NCI-H460 (cell line): ENCODE measurements around the gene PLPP1. TPM values are rescaled to one million over a fixed set of nuclear protein-coding genes. Genes with fewer than 3 reads are reported as not detected.
"Not testable (repeated sequence)": the region's sequence is repeated elsewhere in the genome, so short reads cannot be mapped to it uniquely, and the experiment has no call there.

Experiments used
- DNase-seq: peaks from one replicate; pipeline ENCODE4 v3.0.0-alpha.2; 2016; ENCODE audit warnings: low read depth; ENCODE audit errors: extremely low read depth
- total RNA-seq: library from RNA; depleted of rRNA; stranded (reverse); fragments of >200 nt; shearing (Covaris generic); gene quantifications from 2 replicates; pipeline ENCODE4 v1.2.3, GENCODE V29; 2014

PLPP1 gene
- total RNA-seq, 1 experiment from 2014 or later: 27.5 TPM

DNA sequence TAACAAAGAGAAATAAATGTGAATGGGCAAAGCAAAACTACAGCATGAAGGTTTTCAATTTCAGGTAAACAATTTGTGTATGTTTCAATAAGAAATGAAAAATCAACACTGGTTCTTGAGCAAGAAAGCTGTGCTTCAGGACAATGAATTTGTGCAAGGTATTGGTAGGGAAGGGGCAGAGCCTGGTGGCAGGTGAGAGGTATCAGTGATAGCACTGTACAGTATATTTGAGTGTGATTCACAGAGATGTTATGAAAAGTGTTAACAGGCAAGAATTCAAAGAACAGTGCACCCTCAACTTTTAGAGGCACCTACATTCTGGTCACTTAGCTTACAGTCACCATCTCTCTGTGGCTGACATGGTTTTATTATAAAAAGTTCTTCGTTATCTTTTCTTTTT lies 25.7 kb downstream of the PLPP1 start:
- DNase-seq: no peak

DNA sequence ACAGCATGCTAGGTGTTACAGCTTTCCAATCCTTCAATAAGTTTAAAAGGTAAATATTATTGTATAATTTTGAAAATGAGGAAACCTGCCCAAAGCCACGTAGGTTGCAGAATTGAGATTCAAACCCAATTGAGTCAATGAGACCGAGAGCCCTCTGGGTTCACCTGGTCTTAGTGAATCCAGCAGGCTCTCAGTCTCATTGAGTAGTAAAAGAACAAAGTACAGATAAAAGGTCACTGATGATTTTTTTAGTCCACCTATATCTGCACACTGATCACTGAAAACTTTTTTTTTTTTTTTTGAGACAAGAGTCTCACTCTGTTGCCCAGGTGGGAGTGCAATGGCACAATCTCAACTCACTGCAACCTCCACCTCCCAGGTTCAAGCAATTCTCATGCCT lies 27.2 kb downstream of the PLPP1 start:
- no peak for DNase-seq

DNA sequence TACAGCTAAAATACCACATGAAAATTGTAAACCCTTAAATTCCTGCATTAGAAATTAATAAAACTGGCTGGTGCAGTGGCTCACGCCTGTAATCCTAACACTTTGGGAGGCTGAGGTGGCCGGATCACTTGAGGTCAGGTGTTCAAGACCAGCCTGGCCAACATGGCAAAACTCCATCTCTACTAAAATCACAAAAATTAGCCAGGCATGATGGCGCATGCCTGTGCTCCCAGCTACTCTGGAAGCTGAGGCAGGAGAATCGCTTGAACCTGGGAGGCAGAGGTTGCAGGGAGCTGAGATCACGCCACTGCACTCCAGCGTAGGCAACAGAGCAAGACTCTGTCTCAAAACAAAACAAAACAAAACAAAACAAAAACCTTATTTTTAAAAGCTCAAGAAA lies 29.1 kb downstream of the PLPP1 start:
- not testable (repeated sequence) for DNase-seq

DNA sequence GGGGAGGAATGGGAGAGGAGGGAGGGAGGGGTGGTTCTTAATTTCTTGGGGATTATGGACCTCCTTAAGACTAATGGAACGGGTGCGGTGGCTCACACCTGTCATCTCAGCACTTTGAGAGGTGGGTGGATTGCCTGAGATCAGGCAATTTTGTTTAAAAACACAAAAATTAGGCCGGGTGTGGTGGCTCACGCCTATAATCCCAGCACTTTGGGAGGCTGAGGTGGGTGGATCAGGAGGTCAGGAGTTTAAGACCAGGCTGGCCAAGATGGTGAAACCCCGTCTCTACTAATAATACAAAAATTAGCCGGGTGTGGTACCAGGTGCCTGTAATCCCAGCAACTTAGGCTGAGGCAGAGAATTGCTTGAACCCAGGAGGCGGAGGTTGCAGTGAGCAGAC lies 30.8 kb downstream of the PLPP1 start:
- DNase-seq: not testable (repeated sequence)

DNA sequence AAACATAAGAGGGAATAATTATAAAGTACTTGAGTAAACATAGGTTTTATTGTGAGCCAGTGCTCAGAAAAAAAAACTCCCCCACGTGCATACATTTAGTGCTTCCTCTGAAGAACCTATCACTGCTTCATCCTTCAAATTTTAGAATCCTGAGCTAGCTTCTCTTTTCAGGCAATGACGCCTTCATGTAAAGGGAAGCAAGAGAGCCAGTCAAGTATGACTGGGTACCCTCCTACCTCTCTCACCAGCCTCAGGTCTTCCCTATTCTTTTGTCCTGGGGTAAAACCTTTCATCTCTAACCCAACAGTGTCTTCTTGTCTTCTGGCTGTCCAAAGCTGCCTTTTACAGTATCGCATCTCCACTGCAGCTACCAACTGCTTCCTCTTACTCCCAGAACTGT lies 32.0 kb downstream of the PLPP1 start:
- DNase-seq: no peak

- DNase-seq: no peak
Observed at GRCh38 chr5:55498457-55498856, 36.3 kb downstream of the PLPP1 start.

- no peak for DNase-seq
Observed at GRCh38 chr5:55497712-55498111, 37.1 kb downstream of the PLPP1 start.

DNA sequence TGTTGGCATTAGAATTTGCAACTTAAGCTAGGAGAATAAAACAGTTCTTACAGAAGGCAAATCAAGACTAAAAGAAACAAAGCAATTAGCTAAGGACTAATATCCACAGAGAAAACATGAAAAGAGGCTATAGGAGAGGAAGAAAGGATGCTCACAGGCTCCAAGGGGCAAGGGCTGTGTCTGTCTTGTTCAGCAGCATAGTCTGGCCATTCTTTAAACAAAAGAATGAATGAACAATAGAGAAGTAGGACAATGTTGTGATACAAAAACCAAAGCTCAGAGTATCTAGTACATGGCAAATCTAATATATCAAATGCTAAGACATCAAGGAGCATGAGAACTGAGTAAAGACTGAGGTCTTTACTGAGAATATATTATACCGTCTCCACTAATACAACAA lies 39.5 kb downstream of the PLPP1 start:
- no peak for DNase-seq

DNA sequence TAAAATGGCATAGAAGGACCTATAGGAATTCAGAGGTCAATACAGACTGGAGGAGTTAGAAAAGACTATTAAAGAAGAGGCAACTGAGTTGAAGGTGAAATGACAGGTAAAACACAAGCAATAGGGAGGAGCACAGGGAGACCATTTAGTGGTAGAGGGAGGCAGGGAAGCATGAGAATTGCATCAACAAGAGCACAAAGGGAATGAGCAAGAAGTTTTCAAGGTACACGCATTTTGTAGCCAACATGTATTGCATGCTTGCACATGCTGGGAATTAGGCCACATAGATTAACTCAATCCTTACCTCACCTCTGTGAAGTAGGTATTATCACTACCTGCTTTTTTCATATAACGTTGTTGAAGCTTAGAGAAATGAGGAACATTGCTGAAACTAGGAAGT lies 42.3 kb downstream of the PLPP1 start:
- DNase-seq: no peak

DNA sequence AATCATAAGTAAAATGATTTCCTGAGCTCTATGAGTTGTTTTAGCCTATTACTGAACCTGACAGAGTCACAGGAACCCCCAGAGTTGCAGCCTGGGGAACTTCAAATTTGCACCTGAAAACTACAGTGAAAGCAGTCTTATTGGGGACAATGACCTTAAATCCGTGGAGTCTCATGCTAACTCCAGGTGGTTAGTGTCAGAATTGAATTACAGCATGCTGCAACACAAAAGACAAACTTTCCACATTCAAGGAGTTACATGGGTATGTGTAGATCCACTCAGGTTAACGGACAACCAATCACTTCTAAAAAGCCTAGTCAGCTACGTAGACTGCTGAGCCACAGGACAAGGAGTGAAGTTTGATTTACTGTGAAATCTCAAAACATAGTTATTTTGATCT lies 49.7 kb downstream of the PLPP1 start:
- DNase-seq: no peak

- DNase-seq: no peak
Observed at GRCh38 chr5:55484531-55484930, 50.2 kb downstream of the PLPP1 start.

DNA sequence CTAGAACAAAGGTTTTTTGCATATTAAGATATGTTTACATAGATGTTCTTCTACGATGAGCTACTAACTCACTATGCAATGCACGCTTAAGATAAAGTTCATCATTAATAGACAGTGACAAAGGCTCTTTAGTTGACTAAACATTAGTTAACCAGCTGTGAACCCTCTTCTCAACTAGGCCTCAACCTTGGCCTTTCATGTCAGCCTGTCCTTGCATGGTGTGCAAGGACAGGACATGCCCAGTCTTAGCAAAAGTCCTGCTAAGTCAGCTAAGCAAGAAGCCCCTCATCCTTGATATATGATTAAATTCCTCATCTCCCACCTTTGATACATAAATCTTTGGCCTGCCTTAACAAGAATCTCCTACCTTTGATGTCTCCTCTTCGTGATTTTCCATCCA lies 50.9 kb downstream of the PLPP1 start:
- DNase-seq: no peak

DNA sequence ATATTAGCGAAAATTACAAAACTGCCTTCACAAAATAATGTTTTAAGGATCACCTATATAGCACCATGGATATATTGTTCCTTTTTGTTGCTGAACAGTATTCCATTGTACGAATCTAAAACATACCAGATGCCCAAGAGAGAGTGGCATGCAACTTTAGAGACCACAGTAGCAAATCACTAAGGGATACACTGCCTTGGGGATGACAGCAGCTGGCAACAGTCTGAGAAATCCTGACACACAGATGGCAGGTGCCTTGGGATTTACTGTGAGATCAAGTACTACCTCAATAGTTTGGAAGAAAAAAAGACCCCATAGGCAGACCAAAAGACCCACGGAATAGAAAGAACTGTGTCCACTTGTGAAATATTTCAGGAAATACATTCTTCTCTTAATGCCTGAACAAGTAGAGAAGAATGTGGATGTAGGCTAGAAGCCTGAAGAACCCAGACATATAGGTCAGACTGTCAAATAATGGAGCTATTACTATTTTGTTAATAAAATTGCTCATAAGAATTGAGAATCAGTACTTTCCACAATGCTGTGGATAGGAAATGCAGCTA lies 53.4 kb downstream of the PLPP1 start:
- DNase-seq: no peak

DNA sequence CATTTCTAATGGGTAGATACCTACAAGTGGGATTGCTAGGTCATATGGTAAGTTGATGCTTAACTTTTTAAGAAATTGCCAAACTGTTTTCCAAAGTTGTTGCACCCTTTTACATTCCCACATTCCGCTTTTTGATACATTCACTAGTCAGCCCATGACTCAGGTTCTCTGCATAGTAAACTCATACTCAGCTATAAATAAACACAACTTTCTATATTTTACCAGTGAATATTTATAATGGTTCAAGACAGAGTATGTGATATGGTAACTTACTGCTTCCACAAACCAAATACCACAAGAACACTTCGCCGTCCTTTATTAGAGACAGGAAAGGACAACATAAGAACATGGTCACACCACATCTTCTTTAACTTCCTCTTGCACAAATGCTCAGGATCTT lies 54.0 kb downstream of the PLPP1 start:
- DNase-seq: no peak

- DNase-seq: no peak
Observed at GRCh38 chr5:55472642-55473041, 62.1 kb downstream of the PLPP1 start.

DNA sequence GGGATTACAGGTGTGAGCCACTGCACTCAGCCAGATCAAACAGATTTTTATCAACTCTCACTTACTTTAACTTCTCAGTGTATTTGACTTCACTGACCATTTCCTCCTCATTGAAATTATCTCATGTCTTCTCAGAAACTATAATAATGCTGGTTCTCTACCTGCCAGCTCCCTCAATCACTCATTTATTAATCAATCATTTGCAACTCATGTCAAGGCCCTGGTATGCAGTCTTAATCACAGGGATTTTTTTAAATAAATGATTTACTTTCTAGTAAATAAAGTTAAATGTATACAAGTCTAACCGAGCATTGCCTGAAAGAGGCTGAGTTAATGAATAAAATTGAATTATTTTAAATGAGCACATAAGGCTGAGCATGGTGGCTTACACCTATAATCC lies 63.3 kb downstream of the PLPP1 start:
- DNase-seq: no peak

GRCh38 chr5:55470282-55470681 lies 64.5 kb downstream of the PLPP1 start:
- DNase-seq: no peak

DNA sequence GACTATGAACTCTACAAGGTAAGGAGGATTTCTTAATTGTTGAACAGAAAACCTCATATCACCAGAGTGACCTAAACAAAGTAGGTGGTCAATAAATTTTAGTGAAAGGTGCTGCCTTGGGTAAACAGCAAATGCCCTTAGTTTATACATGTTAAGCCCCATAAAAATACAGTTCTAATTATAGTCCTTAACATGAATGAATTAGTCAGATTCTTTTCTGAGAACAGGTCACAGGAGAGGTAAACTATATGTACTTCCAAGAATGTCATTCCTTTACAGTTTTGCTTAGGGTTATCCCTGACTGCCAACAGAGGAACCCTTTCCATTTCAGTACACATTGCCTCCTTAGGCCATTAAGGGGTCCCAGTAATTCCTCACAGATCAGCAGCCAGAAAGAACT lies 64.9 kb downstream of the PLPP1 start:
- no peak for DNase-seq

DNA sequence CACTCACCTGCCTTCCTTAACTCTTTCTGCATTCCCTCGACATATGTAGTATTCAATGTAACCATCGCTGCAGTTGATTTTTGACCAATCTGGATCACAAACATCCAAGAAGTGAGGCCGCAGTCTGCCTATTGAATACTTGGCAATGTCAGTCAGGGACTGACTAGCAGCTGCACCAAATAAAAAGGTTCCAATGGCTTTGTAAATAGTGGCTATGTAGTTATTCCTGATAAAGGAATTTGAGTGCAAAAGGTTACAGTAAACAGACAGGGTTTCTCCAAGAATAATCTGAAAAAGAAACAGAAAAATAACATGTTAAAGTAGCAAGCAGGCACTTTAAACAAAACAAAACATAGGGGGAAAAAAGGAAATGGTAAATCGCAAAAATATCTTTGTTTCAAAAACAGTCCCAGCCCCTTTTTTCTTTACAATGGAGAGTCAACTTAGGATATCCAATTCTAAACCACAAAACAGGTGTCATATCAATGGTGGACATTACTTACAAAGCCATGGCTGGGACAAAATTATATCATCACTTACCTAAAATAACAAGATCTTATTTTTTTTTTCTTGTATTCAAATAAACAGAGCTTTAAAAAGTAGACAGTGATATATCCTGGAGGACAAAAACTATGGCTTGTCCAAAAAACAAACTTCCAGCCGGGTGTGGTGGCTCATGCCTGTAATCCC lies 66.8 kb downstream of the PLPP1 start:
- no peak for DNase-seq

DNA sequence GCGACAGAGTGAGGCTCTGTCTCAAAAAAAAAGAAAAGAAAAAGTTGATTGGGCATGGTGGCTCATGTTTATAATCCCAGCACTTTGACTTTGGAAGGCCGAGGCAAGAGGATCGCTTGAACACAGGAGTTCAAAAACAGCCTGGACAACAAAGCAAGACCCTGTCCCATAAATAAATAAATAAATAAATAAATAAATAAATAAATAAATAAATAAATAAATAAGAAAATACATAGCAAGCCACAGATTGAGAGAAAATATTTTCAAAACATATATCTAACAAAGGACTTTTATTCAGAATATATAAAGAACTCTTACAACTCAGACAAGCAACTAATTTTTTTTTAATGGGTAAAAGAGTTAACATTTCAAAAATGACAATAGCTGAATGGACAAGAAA lies 71.2 kb downstream of the PLPP1 start:
- no peak for DNase-seq

DNA sequence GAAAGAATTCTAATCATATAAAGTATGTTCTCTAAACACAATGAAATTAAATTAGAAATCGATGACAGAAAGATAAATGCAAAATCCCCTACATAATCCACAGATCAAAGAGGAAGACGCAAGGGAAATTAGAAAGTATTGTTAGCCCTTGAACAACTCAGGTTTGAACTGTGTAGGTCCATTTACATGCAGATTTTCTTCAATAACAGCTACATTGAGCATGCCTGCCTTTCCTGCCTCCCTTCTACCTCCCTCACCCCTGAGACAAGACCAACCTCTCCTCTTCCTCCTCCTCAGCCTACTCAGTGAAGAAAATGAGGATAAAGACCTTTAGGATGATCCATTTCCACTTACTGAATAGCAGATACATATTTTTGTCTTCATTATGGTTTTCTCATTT lies 75.2 kb downstream of the PLPP1 start:
- no peak for DNase-seq

DNA sequence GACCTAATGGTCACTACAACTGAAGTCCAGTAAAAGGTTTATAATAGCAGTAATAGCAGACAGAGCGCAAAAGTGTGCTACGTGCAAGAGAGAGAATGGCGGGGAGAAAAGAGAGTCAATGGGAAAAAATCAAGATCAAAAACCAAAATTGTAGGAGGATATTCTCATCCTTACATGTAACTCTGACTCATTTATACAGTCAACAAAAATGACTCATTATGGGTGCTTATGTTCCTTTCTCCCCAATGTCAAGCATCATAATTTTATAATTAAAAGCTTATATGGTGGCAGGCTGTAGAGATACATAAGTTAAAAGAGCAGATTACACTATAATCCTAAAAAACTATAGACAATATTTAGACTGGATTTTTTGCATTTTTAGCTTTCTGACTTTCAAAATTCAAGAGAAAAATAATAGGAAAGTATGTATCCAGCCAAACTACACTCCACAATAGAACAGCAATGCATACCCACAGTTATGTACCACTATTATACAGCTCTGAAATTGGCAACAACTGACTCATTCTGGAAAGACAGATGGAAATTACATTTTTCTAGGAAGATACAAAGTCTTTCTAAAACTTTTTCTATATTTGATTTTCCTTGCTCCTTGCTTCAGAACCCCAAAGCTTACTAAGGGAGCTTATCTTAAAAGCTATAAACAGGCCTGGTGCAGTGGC lies 78.4 kb downstream of the PLPP1 start:
- no peak for DNase-seq
